ENCODE measurements around the gene CADM2.

GRCh38 chr3:85483986-85484385 lies 525.2 kb downstream of the CADM2 start:
- TF ChIP-seq POLR2A (IDR thresholded peaks at IDR 0.05; ENCODE audit: low read depth, low read length): no peak
- no peak for TF ChIP-seq TAF1 (IDR thresholded peaks at IDR 0.05; ENCODE audit: borderline replicate concordance, low read depth, low read length)

Measured in GM12892 (cell line).